Panc1 (cell line): Measurements from ENCODE around the gene POFUT1. TPM values are rescaled to one million over a fixed set of nuclear protein-coding genes. Genes with fewer than 3 reads are reported as not detected.

ENCODE experiments used
- ATAC-seq: fragments of 200-7000 bp; cut with Tn5 transposase; 2 replicates; pipeline ENCODE4 v1.9.1; 2020; ENCODE audit warnings: mild to moderate bottlenecking, moderate library complexity
- BruUV-seq: library from RNA; stranded (reverse); fragments of 400-500 nt; replicated peaks from 2 replicates; lab custom pipeline; 2021; lab: Mats Ljungman, UMichigan
- CTCF ChIA-PET: fragments of 300-600 bp; sonication (Branson Sonifier 250); formaldehyde crosslinking; loops from one replicate; lab custom pipeline; 2022; ENCODE audit warnings: antibody characterized with exemption; lab: Charles Lee
- POLR2A ChIA-PET: fragments of 300-600 bp; sonication (Branson Sonifier 250); formaldehyde crosslinking; loops from one replicate; lab custom pipeline; 2022; ENCODE audit warnings: antibody characterized with exemption; lab: Charles Lee
- DNase-seq: peaks from one replicate; pipeline ENCODE4 v3.0.0-alpha.2; 2010; ENCODE audit warnings: low read depth, low spot score
- H3K27ac ChIP-seq: 2 replicates; pipeline ENCODE4 v1.5.1; 2011; ENCODE audit warnings: mild to moderate bottlenecking, low read length, inconsistent platforms
- H3K27me3 ChIP-seq: fragments of 200-500 bp; sonication (Bioruptor generic); 2 replicates; pipeline ENCODE4 v1.6.0; 2014; ENCODE audit warnings: low read length, inconsistent platforms; ENCODE audit not compliant: control insufficient read depth, insufficient read depth
- H3K36me3 ChIP-seq: fragments of 200-500 bp; sonication (Bioruptor generic); 2 replicates; pipeline ENCODE4 v1.5.1; 2014; ENCODE audit warnings: inconsistent platforms, mild to moderate bottlenecking, low read length, moderate library complexity; ENCODE audit not compliant: control insufficient read depth, insufficient read depth
- H3K4me1 ChIP-seq: 2 replicates; pipeline ENCODE4 v1.5.1; 2011; ENCODE audit warnings: inconsistent platforms, mild to moderate bottlenecking, low read length, moderate library complexity; ENCODE audit not compliant: control insufficient read depth, insufficient read depth
- H3K4me3 ChIP-seq, 2 experiments: 2 replicates each; pipeline ENCODE4 v1.5.1; 2011 to 2012; ENCODE audit warnings: low read depth in 2 of 2, low read length in 2 of 2, mild to moderate bottlenecking in 2 of 2, inconsistent platforms in 1 of 2, moderate library complexity in 1 of 2
- H3K9me3 ChIP-seq: fragments of 200-500 bp; sonication (Bioruptor generic); 2 replicates; pipeline ENCODE4 v1.5.1; 2014; ENCODE audit warnings: low read depth, mild to moderate bottlenecking, inconsistent platforms, low read length, moderate library complexity; ENCODE audit not compliant: control insufficient read depth, insufficient read depth
- POLR2AphosphoS5 ChIP-seq: IDR thresholded peaks from 2 replicates; pipeline ENCODE4 v1.6.1; 2012; ENCODE audit warnings: mild to moderate bottlenecking, low read depth, low read length, moderate library complexity
- SIN3A ChIP-seq: IDR thresholded peaks from 2 replicates; pipeline ENCODE4 v1.6.1; 2012; ENCODE audit warnings: low read depth, mild to moderate bottlenecking, low read length, moderate library complexity, borderline replicate concordance; ENCODE audit not compliant: insufficient read depth
- TCF7L2 ChIP-seq: IDR thresholded peaks from 2 replicates; pipeline ENCODE4 v1.6.1; 2011; ENCODE audit warnings: mild to moderate bottlenecking, low read depth, low read length, inconsistent platforms
- in situ Hi-C: cut with HindIII; loops from 2 replicates; pipeline ENCODE4 v1.10.0; 2016; ENCODE audit warnings: low sequenced_read_pairs, low pct_unique_long_range_greater_than_20kb
- intact Hi-C: fragments of 100-400 bp; cut with micrococcal nuclease; formaldehyde crosslinking; loops from one replicate; pipeline ENCODE4 v1.10.0; 2022; ENCODE audit not compliant: unreplicated experiment
- total RNA-seq: library from RNA; stranded (reverse); gene quantifications from one replicate; pipeline ENCODE4 v1.2.1, GENCODE V29; 2021; ENCODE audit not compliant: unreplicated experiment
- TF ChIP-seq, protein P1 (sequence below): fragments of 450-650 bp; IDR thresholded peaks from 2 replicates; pipeline ENCODE4 v1.5.1; 2017; ENCODE audit warnings: mild to moderate bottlenecking
- TF ChIP-seq, protein P2 (sequence below), 2 experiments: IDR thresholded peaks; 2 replicates each; pipeline ENCODE4 v1.6.1; 2011 to 2012; ENCODE audit warnings: low read depth in 2 of 2, control low read depth in 1 of 2, low read length in 1 of 2, mild to moderate bottlenecking in 1 of 2, moderate library complexity in 1 of 2; ENCODE audit not compliant: insufficient read depth in 1 of 2

Gene POFUT1
- total RNA-seq, 1 experiment from 2014 or later: 138 TPM

GRCh38 chr20:32281711-32282110 lies 74.0 kb downstream of the POFUT1 start:
- no peak for DNase-seq
- no peaks in the 10 kb centered on the region for H3K9me3 ChIP-seq
- intact Hi-C loops: no loop called here
- TF ChIP-seq TCF7L2 (no peak), SIN3A (no peak), POLR2AphosphoS5 (no peak)
- TF ChIP-seq, protein P1, sequence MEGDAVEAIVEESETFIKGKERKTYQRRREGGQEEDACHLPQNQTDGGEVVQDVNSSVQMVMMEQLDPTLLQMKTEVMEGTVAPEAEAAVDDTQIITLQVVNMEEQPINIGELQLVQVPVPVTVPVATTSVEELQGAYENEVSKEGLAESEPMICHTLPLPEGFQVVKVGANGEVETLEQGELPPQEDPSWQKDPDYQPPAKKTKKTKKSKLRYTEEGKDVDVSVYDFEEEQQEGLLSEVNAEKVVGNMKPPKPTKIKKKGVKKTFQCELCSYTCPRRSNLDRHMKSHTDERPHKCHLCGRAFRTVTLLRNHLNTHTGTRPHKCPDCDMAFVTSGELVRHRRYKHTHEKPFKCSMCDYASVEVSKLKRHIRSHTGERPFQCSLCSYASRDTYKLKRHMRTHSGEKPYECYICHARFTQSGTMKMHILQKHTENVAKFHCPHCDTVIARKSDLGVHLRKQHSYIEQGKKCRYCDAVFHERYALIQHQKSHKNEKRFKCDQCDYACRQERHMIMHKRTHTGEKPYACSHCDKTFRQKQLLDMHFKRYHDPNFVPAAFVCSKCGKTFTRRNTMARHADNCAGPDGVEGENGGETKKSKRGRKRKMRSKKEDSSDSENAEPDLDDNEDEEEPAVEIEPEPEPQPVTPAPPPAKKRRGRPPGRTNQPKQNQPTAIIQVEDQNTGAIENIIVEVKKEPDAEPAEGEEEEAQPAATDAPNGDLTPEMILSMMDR: no peak
- TF ChIP-seq, protein P2, sequence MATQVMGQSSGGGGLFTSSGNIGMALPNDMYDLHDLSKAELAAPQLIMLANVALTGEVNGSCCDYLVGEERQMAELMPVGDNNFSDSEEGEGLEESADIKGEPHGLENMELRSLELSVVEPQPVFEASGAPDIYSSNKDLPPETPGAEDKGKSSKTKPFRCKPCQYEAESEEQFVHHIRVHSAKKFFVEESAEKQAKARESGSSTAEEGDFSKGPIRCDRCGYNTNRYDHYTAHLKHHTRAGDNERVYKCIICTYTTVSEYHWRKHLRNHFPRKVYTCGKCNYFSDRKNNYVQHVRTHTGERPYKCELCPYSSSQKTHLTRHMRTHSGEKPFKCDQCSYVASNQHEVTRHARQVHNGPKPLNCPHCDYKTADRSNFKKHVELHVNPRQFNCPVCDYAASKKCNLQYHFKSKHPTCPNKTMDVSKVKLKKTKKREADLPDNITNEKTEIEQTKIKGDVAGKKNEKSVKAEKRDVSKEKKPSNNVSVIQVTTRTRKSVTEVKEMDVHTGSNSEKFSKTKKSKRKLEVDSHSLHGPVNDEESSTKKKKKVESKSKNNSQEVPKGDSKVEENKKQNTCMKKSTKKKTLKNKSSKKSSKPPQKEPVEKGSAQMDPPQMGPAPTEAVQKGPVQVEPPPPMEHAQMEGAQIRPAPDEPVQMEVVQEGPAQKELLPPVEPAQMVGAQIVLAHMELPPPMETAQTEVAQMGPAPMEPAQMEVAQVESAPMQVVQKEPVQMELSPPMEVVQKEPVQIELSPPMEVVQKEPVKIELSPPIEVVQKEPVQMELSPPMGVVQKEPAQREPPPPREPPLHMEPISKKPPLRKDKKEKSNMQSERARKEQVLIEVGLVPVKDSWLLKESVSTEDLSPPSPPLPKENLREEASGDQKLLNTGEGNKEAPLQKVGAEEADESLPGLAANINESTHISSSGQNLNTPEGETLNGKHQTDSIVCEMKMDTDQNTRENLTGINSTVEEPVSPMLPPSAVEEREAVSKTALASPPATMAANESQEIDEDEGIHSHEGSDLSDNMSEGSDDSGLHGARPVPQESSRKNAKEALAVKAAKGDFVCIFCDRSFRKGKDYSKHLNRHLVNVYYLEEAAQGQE (IDR thresholded peaks at IDR 0.05; ENCODE audit: insufficient read depth in 1 of 2, low read depth in 2 of 2, low read length in 1 of 2): no peak
- peaks cover 30% of the 10 kb centered on the region for H3K4me1 ChIP-seq
- POLR2A ChIA-PET: no interaction called here
- H3K4me3 ChIP-seq: no peak overlapping the region
- H3K27me3 ChIP-seq: no peaks in the 10 kb centered on the region
- no TSS peak for BruUV-seq
- in situ Hi-C loops: no loop called here
- CTCF ChIA-PET: interaction anchor here (0.6 kb wide), 1 partner anchor 1234 kb away, joined by 4 read pairs; no protein-coding TSS in a partner anchor
- ATAC-seq: no peak
- H3K36me3 ChIP-seq: peaks cover 4% of the 10 kb centered on the region; the same call in 1 of the 2 replicates
- no peak overlapping the region for H3K27ac ChIP-seq

GRCh38 chr20:32282461-32282860 lies 74.8 kb downstream of the POFUT1 start:
- ChIA-PET CTCF (no interaction called here), POLR2A (interaction anchor here (0.6 kb wide), 1 partner anchor 339 kb away, joined by 3 read pairs; no protein-coding TSS in a partner anchor)
- DNase-seq (no peak), ATAC-seq (no peak)
- intact Hi-C loops (no loop called here), in situ Hi-C loops (no loop called here)
- Histone ChIP-seq H3K36me3 (peaks cover 4% of the 10 kb centered on the region; the same call in 1 of the 2 replicates), H3K27ac (no peak overlapping the region), H3K9me3 (no peaks in the 10 kb centered on the region), H3K4me3 (no peak overlapping the region), H3K4me1 (peaks cover 27% of the 10 kb centered on the region), H3K27me3 (no peaks in the 10 kb centered on the region)
- TF ChIP-seq, protein P1: no peak
- TF ChIP-seq, protein P2 (IDR thresholded peaks at IDR 0.05; ENCODE audit: insufficient read depth in 1 of 2, low read depth in 2 of 2, low read length in 1 of 2): no peak
- TF ChIP-seq TCF7L2 (no peak), POLR2AphosphoS5 (no peak)
- no TSS peak for BruUV-seq
